H1 (cell line): ENCODE measurements around the gene NRSN2. TPM values are rescaled to one million over a fixed set of nuclear protein-coding genes. Genes with fewer than 3 reads are reported as not detected.

ENCODE experiments used
- CTCF ChIA-PET: fragments of 300-600 bp; sonication (Branson Sonifier 250); formaldehyde crosslinking; loops from one replicate; lab custom pipeline; 2021; ENCODE audit not compliant: partially characterized antibody; lab: Charles Lee
- POLR2A ChIA-PET: fragments of 300-600 bp; sonication (Branson Sonifier 250); formaldehyde crosslinking; loops from one replicate; lab custom pipeline; 2021; ENCODE audit warnings: inconsistent platforms; ENCODE audit not compliant: partially characterized antibody; lab: Charles Lee
- DNase-seq, 2 experiments: peaks; one replicate each; pipeline versions ENCODE4 v3.0.0 to v3.0.0-alpha.2; 2010 to 2022; ENCODE audit warnings: low spot score in 2 of 2, low read depth in 1 of 2, mixed read lengths in 1 of 2
- FAIRE-seq: peaks from 2 replicates; lab custom pipeline; 2011; peaks lifted over from hg19 to GRCh38; lab: Jason Lieb, UNC
- H2AFZ ChIP-seq: 2 replicates; pipeline ENCODE4 v1.8.1; 2012; ENCODE audit warnings: low read length, inconsistent platforms
- H2AK5ac ChIP-seq: 2 replicates; pipeline ENCODE4 v1.6.1; 2013; ENCODE audit warnings: low read depth, low read length
- H2BK120ac ChIP-seq: replicated peaks from 2 replicates; pipeline ENCODE3; 2013; ENCODE audit warnings: low read depth, low read length, inconsistent platforms
- H2BK12ac ChIP-seq: 2 replicates; pipeline ENCODE4 v1.6.1; 2013; ENCODE audit warnings: low read depth, low read length
- H2BK15ac ChIP-seq: 2 replicates; pipeline ENCODE4 v1.6.1; 2013; ENCODE audit warnings: low read length
- H2BK20ac ChIP-seq: 2 replicates; pipeline ENCODE4 v1.6.1; 2013; ENCODE audit warnings: low read length
- H2BK5ac ChIP-seq: 2 replicates; pipeline ENCODE4 v1.6.1; 2013; ENCODE audit warnings: low read depth, low read length
- H3K14ac ChIP-seq: 2 replicates; pipeline ENCODE4 v1.6.1; 2013; ENCODE audit warnings: inconsistent platforms; ENCODE audit not compliant: insufficient read length
- H3K18ac ChIP-seq: 2 replicates; pipeline ENCODE4 v1.6.1; 2013; ENCODE audit warnings: low read length; ENCODE audit errors: extremely low read depth
- H3K23ac ChIP-seq: 2 replicates; pipeline ENCODE4 v1.6.1; 2013; ENCODE audit warnings: inconsistent platforms; ENCODE audit not compliant: insufficient read length
- H3K23me2 ChIP-seq: 2 replicates; pipeline ENCODE4 v1.6.1; 2013; ENCODE audit warnings: low read depth, low read length
- H3K27ac ChIP-seq: 2 replicates; pipeline ENCODE4 v1.6.1; 2011; ENCODE audit warnings: low read depth, low read length, inconsistent platforms
- H3K27me3 ChIP-seq, 4 experiments: replicated peaks in 1 of 4; 1 replicate in 1 of 4; 2 replicates in 3 of 4; pipeline versions ENCODE4 v1.6.1 to v1.8.1; 2011 to 2013; ENCODE audit warnings: low read length in 3 of 4, mild to moderate bottlenecking in 3 of 4, inconsistent platforms in 2 of 4, mixed read lengths in 2 of 4, moderate library complexity in 1 of 4; ENCODE audit not compliant: control insufficient read depth in 3 of 4, insufficient read depth in 3 of 4; ENCODE audit errors: extremely low read depth in 1 of 4
- H3K36me3 ChIP-seq, 4 experiments: 2 replicates each; pipeline versions ENCODE4 v1.6.1 to v1.8.1; 2011 to 2013; ENCODE audit warnings: mild to moderate bottlenecking in 4 of 4, low read length in 3 of 4, moderate library complexity in 2 of 4, control low read depth in 1 of 4, inconsistent platforms in 1 of 4; ENCODE audit not compliant: insufficient read depth in 4 of 4, control insufficient read depth in 2 of 4
- H3K4ac ChIP-seq: replicated peaks from 2 replicates; pipeline ENCODE3; 2013; ENCODE audit warnings: low read length, low read depth, mixed read lengths, inconsistent platforms; ENCODE audit not compliant: insufficient read length
- H3K4me1 ChIP-seq, 4 experiments: replicated peaks in 1 of 4; 1 replicate in 1 of 4; 2 replicates in 3 of 4; pipeline versions ENCODE4 v1.6.1 to v1.8.1; 2011 to 2013; ENCODE audit warnings: low read length in 3 of 4, inconsistent platforms in 2 of 4, mixed read lengths in 1 of 4; ENCODE audit not compliant: insufficient read depth in 4 of 4, control insufficient read depth in 3 of 4
- H3K4me2 ChIP-seq, 2 experiments: 2 replicates each; pipeline versions ENCODE4 v1.6.1 to v1.8.1; 2011 to 2013; ENCODE audit warnings: low read depth in 2 of 2, low read length in 2 of 2, control low read depth in 1 of 2, inconsistent platforms in 1 of 2, mild to moderate bottlenecking in 1 of 2; ENCODE audit not compliant: insufficient read depth in 1 of 2
- H3K4me3 ChIP-seq, 4 experiments: fragments of 200-600, 300-600 bp in 1 of 4; sonication (generic), shearing (Covaris generic), sonication (Bioruptor Twin) in 1 of 4; 2 replicates each; pipeline versions ENCODE4 v1.5.1 to v1.8.1; 2011 to 2016; ENCODE audit warnings: low read length in 4 of 4, low read depth in 3 of 4, control low read depth in 2 of 4, inconsistent platforms in 2 of 4, mild to moderate bottlenecking in 2 of 4, mixed read lengths in 1 of 4, moderate library complexity in 1 of 4; ENCODE audit not compliant: insufficient read depth in 2 of 4; ENCODE audit errors: extremely low read depth in 1 of 4
- H3K56ac ChIP-seq: replicated peaks from 2 replicates; pipeline ENCODE3; 2013; ENCODE audit warnings: low read depth, mild to moderate bottlenecking, mixed read lengths, low read length, inconsistent platforms; ENCODE audit not compliant: insufficient read length
- H3K79me1 ChIP-seq: 2 replicates; pipeline ENCODE4 v1.6.1; 2013; ENCODE audit warnings: low read depth, low read length, control low read depth
- H3K79me2 ChIP-seq, 2 experiments: 2 replicates each; pipeline versions ENCODE4 v1.6.1 to v1.8.1; 2012 to 2013; ENCODE audit warnings: low read length in 2 of 2, mild to moderate bottlenecking in 2 of 2, inconsistent platforms in 1 of 2; ENCODE audit not compliant: insufficient read depth in 2 of 2, control insufficient read depth in 1 of 2
- H3K9ac ChIP-seq, 4 experiments: replicated peaks in 1 of 4; 1 replicate in 1 of 4; 2 replicates in 3 of 4; pipeline versions ENCODE4 v1.6.1 to v1.8.1; 2011 to 2013; ENCODE audit warnings: low read depth in 3 of 4, low read length in 3 of 4, control low read depth in 2 of 4, mild to moderate bottlenecking in 2 of 4, moderate library complexity in 2 of 4, inconsistent platforms in 1 of 4; ENCODE audit errors: extremely low read depth in 1 of 4
- H3K9me3 ChIP-seq, 2 experiments: 2 replicates each; pipeline versions ENCODE4 v1.6.1 to v1.8.1; 2012 to 2013; ENCODE audit warnings: mild to moderate bottlenecking in 2 of 2, moderate library complexity in 2 of 2, control low read depth in 1 of 2, inconsistent platforms in 1 of 2, low read depth in 1 of 2, low read length in 1 of 2, mixed read lengths in 1 of 2; ENCODE audit not compliant: insufficient read depth in 2 of 2
- H4K20me1 ChIP-seq, 2 experiments: replicated peaks in 1 of 2; 2 replicates each; pipeline versions ENCODE3 to v1.8.1; 2011 to 2013; ENCODE audit warnings: inconsistent platforms in 2 of 2, low read length in 2 of 2, mild to moderate bottlenecking in 1 of 2; ENCODE audit not compliant: insufficient read depth in 2 of 2, control insufficient read depth in 1 of 2
- H4K5ac ChIP-seq: 2 replicates; pipeline ENCODE4 v1.6.1; 2013; ENCODE audit warnings: low read length, low read depth, mixed read lengths, inconsistent platforms; ENCODE audit not compliant: insufficient read length
- H4K8ac ChIP-seq: 2 replicates; pipeline ENCODE4 v1.8.0; 2013; ENCODE audit warnings: mild to moderate bottlenecking, moderate library complexity, low read length, inconsistent platforms; ENCODE audit not compliant: insufficient read depth; ENCODE audit errors: extremely low read depth
- H4K91ac ChIP-seq: replicated peaks from 2 replicates; pipeline ENCODE3; 2013; ENCODE audit warnings: low read length, mixed read lengths, inconsistent platforms; ENCODE audit not compliant: insufficient read length
- ATF2 ChIP-seq: IDR thresholded peaks from 2 replicates; pipeline ENCODE4 v1.6.1; 2012; ENCODE audit warnings: low read length, inconsistent platforms
- CEBPB ChIP-seq: IDR thresholded peaks from 2 replicates; pipeline ENCODE4 v1.6.1; 2012; ENCODE audit warnings: low read depth, low read length
- CHD1 ChIP-seq: IDR thresholded peaks from 2 replicates; pipeline ENCODE4 v1.6.1; 2012; ENCODE audit warnings: low read depth, low read length, improper control_type of control experiment
- CREB1 ChIP-seq: IDR thresholded peaks from 2 replicates; pipeline ENCODE4 v1.6.1; 2012; ENCODE audit warnings: inconsistent platforms
- E2F6 ChIP-seq: IDR thresholded peaks from 2 replicates; pipeline ENCODE4 v1.6.1; 2012; ENCODE audit warnings: inconsistent platforms
- EZH2 ChIP-seq: fragments of 200-600 bp; sonication (generic); IDR thresholded peaks from 2 replicates; pipeline ENCODE4 v1.7.1; 2012; ENCODE audit warnings: low read depth, mild to moderate bottlenecking, moderate library complexity, low read length, inconsistent platforms; ENCODE audit not compliant: severe bottlenecking
- SP4 ChIP-seq: IDR thresholded peaks from 2 replicates; pipeline ENCODE4 v1.6.1; 2012; ENCODE audit warnings: low read length, inconsistent platforms
- TBP ChIP-seq: IDR thresholded peaks from 2 replicates; pipeline ENCODE4 v1.6.1; 2011; ENCODE audit warnings: low read depth, low read length, improper control_type of control experiment
- TCF12 ChIP-seq: IDR thresholded peaks from 2 replicates; pipeline ENCODE4 v1.6.1; 2011; ENCODE audit warnings: low read depth, mild to moderate bottlenecking, low read length
- WGBS, 2 experiments: shearing (Covaris generic) in 1 of 2; methylation state at CpG; one replicate each; pipeline versions ENCODE4 v1.1.6 to v1.1.7; 2013 to 2015; ENCODE audit warnings: low lambda C conversion rate in 2 of 2, mixed read lengths in 2 of 2, inconsistent platforms in 1 of 2, low coverage in 1 of 2, missing lambda C conversion rate in 1 of 2; ENCODE audit not compliant: insufficient replicate concordance in 2 of 2, insufficient coverage in 1 of 2, insufficient read length in 1 of 2; ENCODE audit errors: extremely low coverage in 1 of 2, missing lambda C conversion rate in 1 of 2; 5-methylcytosine and 5-hydroxymethylcytosine counted together
- polyA plus RNA-seq, 7 experiments: library from polyadenylated mRNA; depleted of rRNA in 3 of 7; stranded (reverse) in 5 of 7; unstranded in 2 of 7; fragments of >200 nt in 5 of 7; fragments of 200-250 nt in 2 of 7; gene quantifications; 1 replicate in 5 of 7; 2 replicates in 1 of 7; 4 replicates in 1 of 7; pipeline versions ENCODE4 v1.2.1 to v1.2.3, GENCODE V29; 2011 to 2013; ENCODE audit warnings: missing spikeins in 2 of 7, mixed read lengths in 2 of 7
- total RNA-seq: library from RNA; stranded (reverse); fragmentation: NEBNext Ultra II Directional; extraction: Animal tissue kit (Norgen Biotek cat#: 25700); gene quantifications from 2 replicates; pipeline ENCODE4 v1.2.1, GENCODE V29; 2021

NRSN2 gene
- total and polyA plus RNA-seq, 2 of the 8 experiments (the other 6 are each of a cell fraction or from before 2014, with no cell fraction given): 19.4 to 33.3 TPM

GRCh38 chr20:325045-325888 is 21.6 kb upstream of the NRSN2 start, which contains the start of gene SOX12:
SOX12 (plus strand) TSS chr20:325552; CDS start chr20:325925, 373 bp downstream.
- Histone ChIP-seq H3K14ac (no peak within 1 kb of the TSS), H3K56ac (peak within 1 kb of the TSS; percentile 96), H3K9ac (peak within 1 kb of the TSS; percentile 69 to 94 (median 90)), H4K8ac (peak within 1 kb of the TSS; percentile 90), H2BK20ac (no peak within 1 kb of the TSS), H3K23ac (no peak within 1 kb of the TSS), H3K4me2 (peak within 1 kb of the TSS; percentile 84 to 92), H3K79me1 (peaks cover 12% of the 10 kb centered on the region), H2BK12ac (peak within 1 kb of the TSS; percentile 60; the same call in 1 of the 2 replicates), H3K4me1 (peaks cover 9 to 32% (median 20%) of the 10 kb centered on the region in 4 experiments), H3K27ac (peak within 1 kb of the TSS; percentile 90), H4K91ac (peak within 1 kb of the TSS; percentile 83), H4K20me1 (peaks cover 15 to 25% of the 10 kb centered on the region in 2 experiments), H2BK120ac (peak within 1 kb of the TSS; percentile 24), H3K23me2 (peaks cover 9% of the 10 kb centered on the region; the same call in 1 of the 2 replicates), H3K4me3 (peak within 1 kb of the TSS; percentile 73 to 95 (median 91)), H3K79me2 (peaks cover 7 to 31% of the 10 kb centered on the region in 2 experiments), H4K5ac (peak within 1 kb of the TSS; percentile 82), H3K18ac (peak within 1 kb of the TSS; percentile 98), H3K9me3 (no peaks in the 10 kb centered on the region), H2AK5ac (peak within 1 kb of the TSS; percentile 59; the same call in 1 of the 2 replicates), H2AFZ (no peak within 1 kb of the TSS), H3K27me3 (no peaks in the 10 kb centered on the region), H3K4ac (peak within 1 kb of the TSS; percentile 81), H2BK15ac (peak within 1 kb of the TSS; percentile 88; the same call in 1 of the 2 replicates), H3K36me3 (peaks cover 0 to 3% (median 0%) of the 10 kb centered on the region in 4 experiments; a peak in 1 of 8 replicates), H2BK5ac (peak within 1 kb of the TSS; percentile 98)
- ChIA-PET POLR2A (interaction anchor here (0.9 to 7.7 kb wide), 21 partner anchors 8 to 122 kb away, joined by 3 to 97 read pairs (median 5); partner anchors contain the start of genes NRSN2 and TRIB3), CTCF (interaction anchor here (0.8 to 5.7 kb wide), 6 partner anchors 16 to 98 kb away, joined by 3 to 36 read pairs (median 8); partner anchors contain the start of genes DEFB129 and ZCCHC3)
- peak; percentile 42 for FAIRE-seq
- peak in 1 of 2 experiments; percentile 100 for DNase-seq
- WGBS, 2 experiments: 0% methylated on average over 41 of the region's 106 CpGs; no CpG with 5 or more reads in 1 of the 2 experiments
- TF ChIP-seq CREB1 (peak; percentile 95), EZH2 (no peak), SP4 (no peak), ATF2 (no peak), E2F6 (no peak), TBP (peak; percentile 78), CHD1 (no peak), CEBPB (no peak), TCF12 (no peak)
